Activated naive CD4-positive, alpha-beta T cell treated with anti-CD3 and anti-CD28 coated beads, Interleukin-2, amount 10 ng/mL, durations not matched to agents 7 days and 5 days (primary cell): ENCODE data around the gene IGLL1.
"Not testable (repeated sequence)": the region's sequence is repeated elsewhere in the genome, so short reads cannot be mapped to it uniquely, and the experiment has no call there.

ENCODE experiments used
- CTCF ChIA-PET: fragments of 350-600 bp; sonication (Branson Sonifier 250); formaldehyde crosslinking; loops from one replicate; lab custom pipeline; 2021; ENCODE audit warnings: antibody characterized with exemption; lab: Charles Lee
- DNase-seq: peaks from one replicate; pipeline ENCODE4 v3.0.0-alpha.2; 2020
- H3K27ac Mint-ChIP-seq: one replicate; pipeline ENCODE4 v1.8.0; 2021; ENCODE audit warnings: mild to moderate bottlenecking, moderate library complexity, mixed read lengths
- H3K27me3 Mint-ChIP-seq: one replicate; pipeline ENCODE4 v1.8.0; 2021; ENCODE audit warnings: mild to moderate bottlenecking, mixed read lengths
- H3K36me3 Mint-ChIP-seq: one replicate; pipeline ENCODE4 v1.8.0; 2021; ENCODE audit warnings: mixed read lengths
- H3K4me1 Mint-ChIP-seq: one replicate; pipeline ENCODE4 v1.8.0; 2021; ENCODE audit warnings: mixed read lengths
- H3K4me3 Mint-ChIP-seq: one replicate; pipeline ENCODE4 v1.8.0; 2021; ENCODE audit warnings: mild to moderate bottlenecking, moderate library complexity, mixed read lengths
- H3K9me3 Mint-ChIP-seq: one replicate; pipeline ENCODE4 v1.8.0; 2021; ENCODE audit warnings: mixed read lengths

The IGLL1 gene

DNA sequence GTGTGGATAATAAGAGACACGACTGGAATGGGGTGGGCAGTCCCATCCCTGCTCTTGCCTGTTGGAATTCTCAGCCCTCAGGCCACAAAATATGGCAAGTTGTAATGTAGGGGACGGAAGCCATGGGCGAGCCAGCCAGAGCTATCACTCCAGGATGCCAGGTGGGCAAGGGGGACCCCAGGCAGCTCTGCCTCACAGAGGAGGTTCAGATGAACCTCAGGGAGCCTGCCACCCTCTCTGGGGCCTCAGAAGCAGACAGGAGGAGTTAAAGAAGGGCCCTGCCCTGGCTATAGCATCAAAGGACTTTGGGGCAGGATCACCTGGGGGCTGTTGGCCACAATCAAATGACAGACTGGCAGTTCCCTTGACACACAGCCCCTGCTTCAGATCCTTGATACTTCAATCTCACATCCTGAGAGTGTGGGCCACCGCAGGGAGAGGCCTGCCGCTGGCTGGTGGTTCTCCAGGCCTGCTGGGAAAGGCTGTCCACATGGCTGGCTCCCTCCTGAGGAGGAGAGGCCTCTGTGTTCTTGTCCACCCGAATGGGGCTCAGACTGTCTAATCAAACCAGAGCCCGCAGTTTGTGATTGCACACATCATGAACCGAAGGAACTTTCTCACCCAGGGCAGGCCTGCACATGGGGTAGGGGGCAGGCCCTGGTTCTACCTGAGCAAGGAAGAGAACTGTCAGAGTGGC lies 31.4 kb downstream of the IGLL1 start:
- peaks cover 2% of the 10 kb centered on the region for H3K9me3 Mint-ChIP-seq
- no peaks in the 10 kb centered on the region for H3K36me3 Mint-ChIP-seq
- peak; percentile 3 for DNase-seq
- no peaks in the 10 kb centered on the region for H3K27me3 Mint-ChIP-seq
- H3K4me3 Mint-ChIP-seq: no peak overlapping the region
- CTCF ChIA-PET: no interaction called here
- H3K27ac Mint-ChIP-seq: no peak overlapping the region
- no peaks in the 10 kb centered on the region for H3K4me1 Mint-ChIP-seq

DNA sequence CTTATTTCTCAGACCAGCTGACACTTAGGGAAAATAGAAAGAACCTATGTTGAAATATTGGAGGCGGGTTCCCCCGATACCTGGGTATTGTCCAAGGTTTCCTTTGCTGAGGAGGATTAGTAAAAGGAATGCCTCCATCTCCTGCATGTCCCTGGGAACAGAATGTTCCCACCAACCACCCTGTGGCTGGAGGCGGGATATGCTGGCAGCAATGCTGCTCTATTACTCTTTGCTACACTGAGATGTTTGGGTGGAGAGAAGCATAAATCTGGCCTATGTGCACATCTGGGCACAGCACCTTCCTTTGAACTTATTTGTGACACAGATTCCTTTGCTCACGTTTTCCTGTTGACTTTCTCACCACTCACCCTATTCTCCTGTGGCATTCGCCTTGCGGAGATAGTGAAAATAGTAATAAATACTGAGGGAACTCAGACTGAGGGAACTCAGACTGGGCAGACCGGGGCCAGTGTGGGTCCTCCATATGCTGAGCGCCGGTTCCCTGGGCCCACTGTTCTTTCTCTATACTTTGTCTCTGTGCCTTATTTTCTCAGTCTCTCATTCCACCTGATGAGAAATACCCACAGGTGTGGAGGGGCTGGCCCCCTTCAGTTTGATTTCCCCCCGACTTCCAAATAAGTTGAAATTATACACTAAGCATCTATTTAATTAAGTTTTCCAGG lies 32.1 kb downstream of the IGLL1 start:
- no peaks in the 10 kb centered on the region for H3K27me3 Mint-ChIP-seq
- H3K9me3 Mint-ChIP-seq: peaks cover 2% of the 10 kb centered on the region
- CTCF ChIA-PET: no interaction called here
- H3K4me3 Mint-ChIP-seq: no peak overlapping the region
- no peaks in the 10 kb centered on the region for H3K4me1 Mint-ChIP-seq
- H3K36me3 Mint-ChIP-seq: no peaks in the 10 kb centered on the region
- DNase-seq: no peak
- H3K27ac Mint-ChIP-seq: no peak overlapping the region

DNA sequence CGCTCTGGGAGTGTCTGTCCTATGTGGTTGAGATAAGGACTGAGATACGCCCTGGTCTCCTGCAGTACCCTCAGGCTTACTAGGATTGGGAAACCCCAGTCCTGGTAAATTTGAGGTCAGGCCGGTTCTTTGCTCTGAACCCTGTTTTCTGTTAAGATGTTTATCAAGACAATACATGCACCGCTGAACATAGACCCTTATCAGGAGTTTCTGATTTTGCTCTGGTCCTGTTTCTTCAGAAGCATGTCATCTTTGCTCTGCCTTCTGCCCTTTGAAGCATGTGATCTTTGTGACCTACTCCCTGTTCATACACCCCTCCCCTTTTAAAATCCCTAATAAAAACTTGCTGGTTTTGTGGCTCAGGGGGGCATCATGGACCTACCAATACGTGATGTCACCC lies 32.7 kb downstream of the IGLL1 start:
- H3K9me3 Mint-ChIP-seq, H3K27me3 Mint-ChIP-seq, CTCF ChIA-PET, H3K4me3 Mint-ChIP-seq, H3K4me1 Mint-ChIP-seq, DNase-seq, H3K27ac Mint-ChIP-seq, H3K36me3 Mint-ChIP-seq: not testable (repeated sequence)

DNA sequence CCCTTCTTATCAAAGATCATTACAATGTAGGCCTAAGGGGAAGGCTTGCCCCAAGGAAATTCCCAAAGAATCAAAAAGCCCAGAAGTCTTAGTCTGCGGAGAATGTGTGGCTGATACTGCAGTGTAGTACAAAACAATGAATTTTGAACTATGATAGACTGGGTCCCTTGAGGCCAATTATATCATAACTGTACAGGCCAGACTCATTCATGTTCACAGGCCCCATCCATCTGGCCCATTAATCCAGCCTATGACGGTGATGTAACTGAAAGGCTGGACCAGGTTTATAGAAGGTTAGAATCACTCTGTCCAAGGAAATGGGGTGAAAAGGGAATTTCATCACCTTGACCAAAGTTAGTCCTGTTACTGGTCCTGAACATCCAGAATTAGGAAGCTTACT lies 35.2 kb downstream of the IGLL1 start:
- DNase-seq: peak; percentile 10
- H3K36me3 Mint-ChIP-seq: no peaks in the 10 kb centered on the region
- H3K27me3 Mint-ChIP-seq: no peaks in the 10 kb centered on the region
- CTCF ChIA-PET: interaction anchor here (3.9 kb wide), 1 partner anchor 46 kb away, joined by 22 read pairs; no protein-coding TSS in a partner anchor
- H3K9me3 Mint-ChIP-seq: peaks cover 2% of the 10 kb centered on the region
- H3K27ac Mint-ChIP-seq: no peak overlapping the region
- no peaks in the 10 kb centered on the region for H3K4me1 Mint-ChIP-seq
- H3K4me3 Mint-ChIP-seq: no peak overlapping the region

DNA sequence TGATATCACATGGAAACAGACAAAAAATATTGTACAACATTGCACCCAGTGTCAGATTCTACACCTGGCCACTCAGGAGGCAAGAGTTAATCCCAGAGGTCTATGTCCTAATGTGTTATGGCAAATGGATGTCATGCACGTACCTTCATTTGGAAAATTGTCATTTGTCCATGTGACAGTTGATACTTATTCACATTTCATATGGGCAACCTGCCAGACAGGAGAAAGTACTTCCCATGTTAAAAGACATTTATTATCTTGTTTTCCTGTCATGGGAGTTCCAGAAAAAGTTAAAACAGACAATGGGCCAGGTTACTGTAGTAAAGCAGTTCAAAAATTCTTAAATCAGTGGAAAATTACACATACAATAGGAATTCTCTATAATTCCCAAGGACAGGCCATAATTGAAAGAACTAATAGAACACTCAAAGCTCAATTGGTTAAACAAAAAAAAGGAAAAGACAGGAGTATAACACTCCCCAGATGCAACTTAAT lies 36.5 kb downstream of the IGLL1 start:
- not testable (repeated sequence) for H3K4me1 Mint-ChIP-seq, H3K27ac Mint-ChIP-seq, H3K4me3 Mint-ChIP-seq, H3K36me3 Mint-ChIP-seq, H3K9me3 Mint-ChIP-seq, H3K27me3 Mint-ChIP-seq
- CTCF ChIA-PET: interaction anchor here (3.9 kb wide), 1 partner anchor 47 kb away, joined by 22 read pairs; no protein-coding TSS in a partner anchor
- peak; percentile 3 for DNase-seq

DNA sequence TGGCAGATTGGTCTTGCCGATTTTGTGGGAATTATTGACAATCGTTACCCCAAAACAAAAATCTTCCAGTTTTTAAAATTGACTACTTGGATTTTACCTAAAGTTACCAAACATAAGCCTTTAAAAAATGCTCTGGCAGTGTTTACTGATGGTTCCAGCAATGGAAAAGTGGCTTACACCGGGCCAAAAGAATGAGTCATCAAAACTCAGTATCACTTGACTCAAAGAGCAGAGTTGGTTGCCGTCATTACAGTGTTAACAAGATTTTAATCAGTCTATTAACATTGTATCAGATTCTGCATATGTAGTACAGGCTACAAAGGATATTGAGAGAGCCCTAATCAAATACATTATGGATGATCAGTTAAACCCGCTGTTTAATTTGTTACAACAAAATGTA lies 37.2 kb downstream of the IGLL1 start:
- no peak overlapping the region for H3K4me3 Mint-ChIP-seq
- H3K36me3 Mint-ChIP-seq: no peaks in the 10 kb centered on the region
- peaks cover 2% of the 10 kb centered on the region for H3K9me3 Mint-ChIP-seq
- peak; percentile 15 for DNase-seq
- CTCF ChIA-PET: interaction anchor here (3.9 kb wide), 1 partner anchor 48 kb away, joined by 22 read pairs; no protein-coding TSS in a partner anchor
- no peak overlapping the region for H3K27ac Mint-ChIP-seq
- H3K27me3 Mint-ChIP-seq: peaks cover 14% of the 10 kb centered on the region
- no peaks in the 10 kb centered on the region for H3K4me1 Mint-ChIP-seq

DNA sequence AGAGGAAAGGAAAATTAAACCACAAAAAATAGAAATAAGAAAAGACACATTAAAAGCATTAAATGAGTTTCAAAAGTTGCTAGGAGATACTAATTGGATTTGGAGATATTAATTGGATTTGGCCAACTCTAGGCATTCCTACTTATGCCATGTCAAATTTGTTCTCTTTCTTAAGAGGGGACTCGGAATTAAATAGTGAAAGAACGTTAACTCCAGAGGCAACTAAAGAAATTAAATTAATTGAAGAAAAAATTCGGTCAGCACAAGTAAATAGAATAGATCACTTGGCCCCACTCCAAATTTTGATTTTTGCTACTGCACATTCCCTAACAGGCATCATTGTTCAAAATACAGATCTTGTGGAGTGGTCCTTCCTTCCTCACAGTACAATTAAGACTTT lies 37.7 kb downstream of the IGLL1 start:
- H3K27ac Mint-ChIP-seq, H3K4me1 Mint-ChIP-seq, DNase-seq, H3K4me3 Mint-ChIP-seq, H3K9me3 Mint-ChIP-seq, H3K36me3 Mint-ChIP-seq: not testable (repeated sequence)
- peaks cover 19% of the 10 kb centered on the region for H3K27me3 Mint-ChIP-seq
- CTCF ChIA-PET: interaction anchor here (1.3 to 2.5 kb wide), 2 partner anchors 49 to 308 kb away, joined by 4 to 15 read pairs; no protein-coding TSS in a partner anchor

DNA sequence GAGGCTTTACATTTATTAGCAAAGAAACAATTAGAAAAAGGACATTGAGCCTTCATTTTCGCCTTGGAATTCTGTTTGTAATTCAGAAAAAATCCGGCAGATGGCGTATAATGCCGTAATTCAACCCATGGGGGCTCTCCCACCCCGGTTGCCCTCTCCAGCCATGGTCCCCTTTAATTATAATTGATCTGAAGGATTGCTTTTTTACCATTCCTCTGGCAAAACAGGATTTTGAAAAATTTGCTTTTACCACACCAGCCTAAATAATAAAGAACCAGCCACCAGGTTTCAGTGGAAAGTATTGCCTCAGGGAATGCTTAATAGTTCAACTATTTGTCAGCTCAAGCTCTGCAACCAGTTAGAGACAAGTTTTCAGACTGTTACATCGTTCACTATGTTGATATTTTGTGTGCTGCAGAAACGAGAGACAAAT lies 38.2 kb downstream of the IGLL1 start:
- not testable (repeated sequence) for H3K4me3 Mint-ChIP-seq, H3K9me3 Mint-ChIP-seq, H3K4me1 Mint-ChIP-seq, H3K27ac Mint-ChIP-seq, H3K36me3 Mint-ChIP-seq
- CTCF ChIA-PET: interaction anchor here (1.3 to 2.5 kb wide), 2 partner anchors 49 to 308 kb away, joined by 4 to 15 read pairs; no protein-coding TSS in a partner anchor
- DNase-seq: peak; percentile 21
- peaks cover 24% of the 10 kb centered on the region for H3K27me3 Mint-ChIP-seq

DNA sequence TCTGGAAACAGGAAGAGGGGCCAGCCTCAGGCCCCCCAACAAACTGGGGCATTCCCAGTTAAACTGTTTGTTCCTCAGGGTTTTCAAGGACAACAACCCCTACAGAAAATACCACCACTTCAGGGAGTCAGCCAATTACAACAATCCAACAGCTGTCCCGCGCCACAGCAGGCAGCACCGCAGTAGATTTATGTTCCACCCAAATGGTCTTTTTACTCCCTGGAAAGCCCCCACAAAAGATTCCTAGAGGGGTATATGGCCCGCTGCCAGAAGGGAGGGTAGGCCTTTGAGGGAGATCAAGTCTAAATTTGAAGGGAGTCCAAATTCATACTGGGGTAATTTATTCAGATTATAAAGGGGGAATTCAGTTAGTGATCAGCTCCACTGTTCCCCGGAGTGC lies 39.3 kb downstream of the IGLL1 start:
- CTCF ChIA-PET: interaction anchor here (0.6 to 2.5 kb wide), 3 partner anchors 50 to 560 kb away, joined by 3 to 15 read pairs (median 3); no protein-coding TSS in a partner anchor
- H3K4me3 Mint-ChIP-seq, DNase-seq, H3K9me3 Mint-ChIP-seq, H3K4me1 Mint-ChIP-seq, H3K27ac Mint-ChIP-seq, H3K36me3 Mint-ChIP-seq: not testable (repeated sequence)
- H3K27me3 Mint-ChIP-seq: peaks cover 31% of the 10 kb centered on the region

DNA sequence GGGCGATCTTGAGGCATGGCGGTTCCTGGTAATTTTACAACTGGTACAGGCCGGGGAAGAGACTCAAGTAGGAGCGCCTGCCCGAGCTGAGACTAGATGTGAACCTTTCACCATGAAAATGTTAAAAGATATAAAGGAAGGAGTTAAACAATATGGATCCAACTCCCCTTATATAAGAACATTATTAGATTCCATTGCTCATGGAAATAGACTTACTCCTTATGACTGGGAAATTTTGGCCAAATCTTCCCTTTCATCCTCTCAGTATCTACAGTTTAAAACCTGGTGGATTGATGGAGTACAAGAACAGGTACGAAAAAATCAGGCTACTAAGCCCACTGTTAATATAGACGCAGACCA lies 40.3 kb downstream of the IGLL1 start:
- not testable (repeated sequence) for H3K4me1 Mint-ChIP-seq, H3K27ac Mint-ChIP-seq, H3K36me3 Mint-ChIP-seq, DNase-seq, H3K9me3 Mint-ChIP-seq, H3K4me3 Mint-ChIP-seq
- CTCF ChIA-PET: interaction anchor here (1.4 kb wide), 1 partner anchor 52 kb away, joined by 4 read pairs; no protein-coding TSS in a partner anchor
- peaks cover 36% of the 10 kb centered on the region for H3K27me3 Mint-ChIP-seq

DNA sequence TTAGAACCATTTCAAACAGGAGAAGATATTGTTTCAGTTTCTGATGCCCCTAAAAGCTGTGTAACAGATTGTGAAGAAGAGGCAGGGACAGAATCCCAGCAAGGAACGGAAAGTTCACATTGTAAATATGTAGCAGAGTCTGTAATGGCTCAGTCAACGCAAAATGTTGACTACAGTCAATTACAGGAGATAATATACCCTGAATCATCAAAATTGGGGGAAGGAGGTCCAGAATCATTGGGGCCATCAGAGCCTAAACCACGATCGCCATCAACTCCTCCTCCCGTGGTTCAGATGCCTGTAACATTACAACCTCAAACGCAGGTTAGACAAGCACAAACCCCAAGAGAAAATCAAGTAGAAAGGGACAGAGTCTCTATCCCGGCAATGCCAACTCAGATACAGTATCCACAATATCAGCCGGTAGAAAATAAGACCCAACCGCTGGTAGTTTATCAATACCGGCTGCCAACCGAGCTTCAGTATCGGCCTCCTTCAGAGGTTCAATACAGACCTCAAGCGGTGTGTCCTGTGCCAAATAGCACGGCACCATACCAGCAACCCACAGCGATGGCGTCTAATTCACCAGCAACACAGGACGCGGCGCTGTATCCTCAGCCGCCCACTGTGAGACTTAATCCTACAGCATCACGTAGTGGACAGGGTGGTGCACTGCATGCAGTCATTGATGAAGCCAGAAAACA lies 40.8 kb downstream of the IGLL1 start:
- Mint-ChIP-seq H3K27ac (no peak overlapping the region), H3K4me1 (no peaks in the 10 kb centered on the region), H3K36me3 (no peaks in the 10 kb centered on the region), H3K4me3 (no peak overlapping the region), H3K27me3 (peaks cover 36% of the 10 kb centered on the region), H3K9me3 (no peaks in the 10 kb centered on the region)
- CTCF ChIA-PET: interaction anchor here (0.9 to 1.4 kb wide), 2 partner anchors 52 to 106 kb away, joined by 3 to 4 read pairs; no protein-coding TSS in a partner anchor
- peak; percentile 84 for DNase-seq

DNA sequence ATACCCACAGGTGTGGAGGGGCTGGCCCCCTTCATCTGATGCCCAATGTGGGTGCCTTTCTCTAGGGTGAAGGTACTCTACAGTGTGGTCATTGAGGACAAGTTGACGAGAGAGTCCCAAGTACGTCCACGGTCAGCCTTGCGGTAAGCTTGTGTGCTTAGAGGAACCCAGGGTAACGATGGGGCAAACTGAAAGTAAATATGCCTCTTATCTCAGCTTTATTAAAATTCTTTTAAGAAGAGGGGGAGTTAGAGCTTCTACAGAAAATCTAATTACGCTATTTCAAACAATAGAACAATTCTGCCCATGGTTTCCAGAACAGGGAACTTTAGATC lies 41.4 kb downstream of the IGLL1 start:
- H3K4me1 Mint-ChIP-seq, DNase-seq, H3K9me3 Mint-ChIP-seq, H3K4me3 Mint-ChIP-seq, H3K36me3 Mint-ChIP-seq, H3K27ac Mint-ChIP-seq: not testable (repeated sequence)
- peaks cover 36% of the 10 kb centered on the region for H3K27me3 Mint-ChIP-seq
- CTCF ChIA-PET: interaction anchor here (0.9 to 1.4 kb wide), 2 partner anchors 53 to 106 kb away, joined by 3 to 4 read pairs; no protein-coding TSS in a partner anchor

DNA sequence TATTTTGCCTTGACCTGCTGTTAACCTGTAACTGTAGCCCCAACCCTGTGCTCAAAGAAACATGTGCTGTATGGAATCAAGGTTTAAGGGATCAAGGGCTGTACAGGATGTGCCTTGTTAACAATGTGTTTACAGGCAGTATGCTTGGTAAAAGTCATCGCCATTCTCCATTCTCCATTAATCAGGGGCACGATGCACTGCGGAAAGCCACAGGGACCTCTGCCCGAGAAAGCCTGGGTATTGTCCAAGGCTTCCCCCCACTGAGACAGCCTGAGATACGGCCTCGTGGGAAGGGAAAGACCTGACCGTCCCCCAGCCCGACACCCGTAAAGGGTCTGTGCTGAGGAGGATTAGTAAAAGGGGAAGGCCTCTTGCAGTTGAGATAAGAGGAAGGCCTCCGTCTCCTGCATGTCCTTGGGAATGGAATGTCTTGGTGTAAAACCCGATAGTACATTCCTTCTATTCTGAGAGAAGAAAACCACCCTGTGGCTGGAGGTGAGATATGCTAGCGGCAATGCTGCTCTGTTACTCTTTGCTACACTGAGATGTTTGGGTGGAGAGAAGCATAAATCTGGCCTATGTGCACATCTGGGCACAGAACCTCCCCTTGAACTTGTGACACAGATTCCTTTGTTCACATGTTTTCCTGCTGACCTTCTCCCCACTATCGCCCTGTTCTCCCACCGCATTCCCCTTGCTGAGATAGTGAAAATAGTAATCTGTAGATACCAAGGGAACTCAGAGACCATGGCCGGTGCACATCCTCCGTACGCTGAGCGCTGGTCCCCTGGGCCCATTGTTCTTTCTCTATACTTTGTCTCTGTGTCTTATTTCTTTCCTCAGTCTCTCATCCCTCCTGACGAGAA lies 42.0 kb downstream of the IGLL1 start:
- CTCF ChIA-PET: interaction anchor here (1.4 kb wide), 1 partner anchor 53 kb away, joined by 4 read pairs; no protein-coding TSS in a partner anchor
- not testable (repeated sequence) for H3K27ac Mint-ChIP-seq, H3K36me3 Mint-ChIP-seq, H3K4me3 Mint-ChIP-seq, H3K9me3 Mint-ChIP-seq, H3K4me1 Mint-ChIP-seq
- peaks cover 40% of the 10 kb centered on the region for H3K27me3 Mint-ChIP-seq
- peak; percentile 11 for DNase-seq
